ENCODE results near the gene PRKACA.
A peak's percentile ranks its signal among the peaks of the same experiment; 100 is the strongest.

PRKACA gene

GRCh38 chr19:14116525-14116917 is 1.0 kb downstream of the PRKACA start:
- no peak for DNase-seq

- no peak for DNase-seq
These were observed 1.8 kb downstream of the PRKACA start for GRCh38 chr19:14115756-14116155.

- peak; percentile 48 for DNase-seq
These were observed 2.7 kb downstream of the PRKACA start for GRCh38 chr19:14114854-14115253.

GRCh38 chr19:14114439-14114838 is 3.1 kb downstream of the PRKACA start:
- DNase-seq, result no peak

GRCh38 chr19:14113762-14114414 is 3.7 kb downstream of the PRKACA start:
- DNase-seq, result peak; percentile 50

- DNase-seq, result no peak
These were observed 4.7 kb downstream of the PRKACA start for GRCh38 chr19:14112809-14113385.

GRCh38 chr19:14112051-14112808 is 5.3 kb downstream of the PRKACA start:
- DNase-seq, result no peak

GRCh38 chr19:14111486-14111885 is 6.1 kb downstream of the PRKACA start:
- no peak for DNase-seq

GRCh38 chr19:14110650-14111049 is 6.9 kb downstream of the PRKACA start:
- DNase-seq, result no peak

- no peak for DNase-seq
These were observed 9.7 kb downstream of the PRKACA start for GRCh38 chr19:14107581-14108461.

- no peak for DNase-seq
These were observed 10.7 kb downstream of the PRKACA start for GRCh38 chr19:14106840-14107239.

- no peak for DNase-seq
These were observed 11.9 kb downstream of the PRKACA start for GRCh38 chr19:14105680-14106079.

GRCh38 chr19:14103310-14103709 is 14.3 kb downstream of the PRKACA start:
- DNase-seq, result no peak

- DNase-seq, result no peak
These were observed 14.8 kb downstream of the PRKACA start for GRCh38 chr19:14102756-14103155.

- no peak for DNase-seq
These were observed 15.4 kb downstream of the PRKACA start for GRCh38 chr19:14102102-14102696.

- DNase-seq, result no peak
These were observed 16.5 kb downstream of the PRKACA start for GRCh38 chr19:14101003-14101545.

GRCh38 chr19:14097532-14098151 is 19.9 kb downstream of the PRKACA start:
- no peak for DNase-seq

- no peak for DNase-seq
These were observed 21.1 kb downstream of the PRKACA start for GRCh38 chr19:14096272-14096992.

GRCh38 chr19:14094854-14095253 is 22.7 kb downstream of the PRKACA start:
- no peak for DNase-seq

GRCh38 chr19:14093117-14093823 is 24.3 kb downstream of the PRKACA start:
- DNase-seq, result no peak

Measured in activated CD4-positive, alpha-beta T cell treated with anti-CD3 and anti-CD28 coated beads, Interleukin-2, amount 50 U/mL, for 1 hour (primary cell).